ENCODE measurements around the gene FAXC.
A peak's percentile ranks its signal among the peaks of the same experiment; 100 is the strongest.

The FAXC gene

GRCh38 chr6:99349171-99350141 is at the start of gene FAXC:
Gene FAXC (minus strand): TSS chr6:99349674. CDS start chr6:99349372, 302 bp downstream.
- no peak for DNase-seq (ENCODE audit: low spot score)

- DNase-seq (ENCODE audit: low spot score), result no peak
Observed at GRCh38 chr6:99397287-99397686, 47.8 kb upstream of the FAXC start.

DNA sequence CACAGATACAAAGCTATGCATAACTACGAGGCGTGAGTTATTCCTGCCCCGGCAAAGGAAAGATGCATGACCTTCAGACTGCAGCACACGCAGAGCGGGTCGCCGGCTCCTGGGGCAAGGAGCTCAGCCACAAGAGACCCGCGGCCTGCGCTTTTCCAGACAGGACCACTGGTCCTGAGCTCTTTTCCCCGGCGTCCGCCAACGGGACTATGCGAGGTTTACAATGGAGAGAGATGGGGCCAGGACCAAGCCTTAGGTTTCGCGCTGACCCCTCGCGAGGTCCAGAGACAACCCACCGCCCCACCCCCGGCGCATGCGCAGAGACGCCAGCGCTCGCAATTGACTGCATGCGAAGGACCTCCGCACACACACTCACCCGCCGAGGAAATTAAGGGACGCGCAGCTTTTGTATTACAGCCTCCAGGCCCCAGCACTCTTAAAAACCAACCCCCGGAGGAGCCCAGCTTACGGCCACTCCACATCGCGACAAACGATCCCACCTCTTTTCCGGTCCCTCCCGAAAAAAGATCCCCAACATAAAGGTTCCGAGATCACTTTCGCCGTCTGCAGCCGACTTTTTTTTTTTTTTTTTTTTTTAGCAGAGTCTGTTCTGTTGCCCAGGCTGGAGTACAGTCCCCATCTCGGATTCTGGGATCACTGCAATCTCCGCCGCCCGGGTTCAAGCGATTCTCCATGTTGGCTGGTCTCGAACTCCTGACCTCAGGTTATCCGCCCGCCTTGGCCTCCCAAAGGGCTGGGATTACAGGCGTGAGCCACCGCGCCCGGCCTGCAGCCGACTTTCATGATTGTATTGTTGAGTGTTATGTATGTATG is 44.4 kb upstream of the FAXC start, which contains the start of gene COQ3:
Gene COQ3 (minus strand): TSS at position 498 of the 834 bp plus-strand sequence. CDS start 16 bp downstream, at position 482.
- DNase-seq (ENCODE audit: low spot score), result peak; percentile 74

DNA sequence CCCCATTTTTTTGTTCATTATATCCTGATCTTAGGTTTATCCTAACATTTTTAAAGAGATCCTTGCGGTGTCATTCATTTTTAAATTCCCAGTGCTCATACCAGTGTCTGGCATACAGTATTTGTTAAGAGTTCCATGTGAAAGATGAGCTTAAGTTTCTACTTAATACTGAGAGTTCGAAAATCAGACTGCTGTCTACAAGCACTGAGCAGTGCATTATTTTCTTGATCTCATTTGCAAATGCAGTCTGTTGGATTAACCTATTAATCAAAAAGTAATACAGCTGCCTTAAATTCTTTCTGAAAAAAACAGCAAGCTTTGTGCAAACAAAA is 43.9 kb upstream of the FAXC start:
- DNase-seq (ENCODE audit: low spot score), result no peak

DNA sequence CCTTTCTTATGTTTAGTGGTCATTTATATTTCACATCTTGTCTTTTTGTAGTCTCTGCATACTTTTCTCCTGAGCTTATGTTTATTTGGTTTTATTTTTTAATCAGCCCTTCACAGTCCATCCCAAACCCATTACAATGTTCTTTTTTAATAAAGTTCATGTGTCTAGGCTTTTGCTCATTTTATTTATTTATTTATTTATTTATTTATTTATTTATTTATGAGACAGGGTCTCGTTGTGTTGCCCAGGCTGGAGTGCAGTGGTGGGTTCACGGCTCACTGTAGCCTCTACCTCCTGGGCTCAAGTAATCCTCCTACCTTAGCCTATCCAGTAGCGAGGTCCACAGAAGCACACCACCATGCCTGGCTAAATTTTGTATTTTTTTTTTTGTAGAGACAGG is 41.4 kb upstream of the FAXC start:
- DNase-seq (ENCODE audit: low spot score), result no peak

- no peak for DNase-seq (ENCODE audit: low spot score)
Observed at GRCh38 chr6:99384507-99384906, 35.0 kb upstream of the FAXC start.

GRCh38 chr6:99378636-99379035 is 29.2 kb upstream of the FAXC start:
- DNase-seq (ENCODE audit: low spot score), result no peak

- DNase-seq (ENCODE audit: low spot score), result no peak
Observed at GRCh38 chr6:99369533-99369932, 20.1 kb upstream of the FAXC start.

- DNase-seq (ENCODE audit: low spot score), result no peak
Observed at GRCh38 chr6:99366852-99367251, 17.4 kb upstream of the FAXC start.

GRCh38 chr6:99364026-99364425 is 14.6 kb upstream of the FAXC start:
- no peak for DNase-seq (ENCODE audit: low spot score)

- DNase-seq (ENCODE audit: low spot score), result no peak
Observed at GRCh38 chr6:99362678-99363268, 13.3 kb upstream of the FAXC start.

- no peak for DNase-seq (ENCODE audit: low spot score)
Observed at GRCh38 chr6:99359800-99360199, 10.3 kb upstream of the FAXC start.

DNA sequence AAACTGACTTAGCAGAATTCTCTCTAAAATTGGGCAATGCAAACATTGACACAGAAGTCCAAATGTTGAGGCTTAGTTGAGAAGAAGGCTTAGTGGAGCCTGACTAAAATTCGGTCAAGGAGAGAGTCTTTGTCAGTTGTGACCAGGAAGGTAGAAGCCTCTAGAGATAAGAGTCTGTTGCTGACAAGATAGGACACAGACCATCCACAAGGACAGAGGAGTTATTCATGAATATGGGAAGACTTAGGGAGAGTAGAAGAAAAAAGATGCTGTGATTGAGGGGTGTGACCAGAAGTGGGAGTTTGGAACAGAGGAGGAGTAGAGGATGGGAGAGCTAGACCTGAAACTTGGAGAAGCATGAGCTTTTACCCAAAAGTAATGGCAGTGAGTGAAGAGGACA is 7.2 kb upstream of the FAXC start:
- no peak for DNase-seq (ENCODE audit: low spot score)

DNA sequence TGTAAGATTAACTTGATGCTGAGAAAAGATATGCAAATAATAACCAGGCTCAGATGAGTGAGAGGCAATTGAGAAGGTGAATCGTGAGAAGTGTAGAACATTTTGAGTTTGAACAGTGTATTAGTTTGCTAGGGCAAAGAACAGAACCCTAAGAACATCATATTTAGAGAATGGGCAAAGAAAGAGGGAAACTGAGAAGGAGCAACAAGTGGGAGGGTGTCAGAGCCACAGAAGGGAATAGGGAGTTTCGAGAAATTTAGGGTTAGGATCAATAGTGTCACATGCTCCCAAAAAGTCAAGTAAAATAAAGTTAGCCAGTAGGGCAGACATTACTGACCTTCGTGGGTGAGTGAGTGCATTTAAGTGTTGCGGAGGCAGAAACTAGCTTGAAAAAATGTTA is 5.5 kb upstream of the FAXC start:
- no peak for DNase-seq (ENCODE audit: low spot score)

DNA sequence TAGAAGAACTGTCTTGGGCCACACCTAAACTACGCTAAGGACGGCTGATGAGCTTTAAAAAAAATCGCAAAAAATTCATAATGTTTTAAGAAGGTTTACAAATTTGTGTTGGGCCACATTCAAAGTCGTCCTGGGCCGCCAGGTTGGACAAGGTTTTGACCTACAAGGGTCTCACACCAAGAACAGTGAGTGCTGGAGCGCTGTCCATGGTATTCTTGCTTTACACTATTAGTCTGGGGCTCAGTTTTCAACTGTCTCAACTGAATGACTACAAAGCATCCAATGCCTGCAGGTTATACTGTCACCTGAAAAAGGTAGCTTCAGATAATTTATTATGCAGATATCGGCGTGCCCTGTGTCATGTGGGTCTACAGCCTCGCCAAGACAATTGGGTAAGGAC is 3.7 kb upstream of the FAXC start:
- no peak for DNase-seq (ENCODE audit: low spot score)

DNA sequence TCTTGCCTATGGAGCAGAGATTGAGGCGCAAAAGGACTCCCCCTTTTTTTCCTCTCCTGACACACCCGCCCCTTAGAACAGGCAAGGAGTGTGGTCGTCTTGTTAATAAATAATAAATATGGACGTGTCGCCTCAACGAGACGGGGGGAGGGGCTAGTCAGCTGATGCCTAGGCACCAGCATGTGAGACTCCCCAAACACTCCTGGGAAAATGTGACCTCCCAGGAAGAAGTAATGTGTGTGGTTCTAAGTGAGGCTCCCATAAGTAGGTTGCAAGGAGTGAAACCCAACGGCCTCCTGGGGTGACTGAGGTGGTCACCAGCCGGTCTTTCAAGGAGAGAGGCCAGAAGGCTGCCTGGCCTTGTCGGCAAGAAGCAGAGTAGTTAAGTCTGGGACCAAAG is 1.1 kb upstream of the FAXC start:
- no peak for DNase-seq (ENCODE audit: low spot score)

DNA sequence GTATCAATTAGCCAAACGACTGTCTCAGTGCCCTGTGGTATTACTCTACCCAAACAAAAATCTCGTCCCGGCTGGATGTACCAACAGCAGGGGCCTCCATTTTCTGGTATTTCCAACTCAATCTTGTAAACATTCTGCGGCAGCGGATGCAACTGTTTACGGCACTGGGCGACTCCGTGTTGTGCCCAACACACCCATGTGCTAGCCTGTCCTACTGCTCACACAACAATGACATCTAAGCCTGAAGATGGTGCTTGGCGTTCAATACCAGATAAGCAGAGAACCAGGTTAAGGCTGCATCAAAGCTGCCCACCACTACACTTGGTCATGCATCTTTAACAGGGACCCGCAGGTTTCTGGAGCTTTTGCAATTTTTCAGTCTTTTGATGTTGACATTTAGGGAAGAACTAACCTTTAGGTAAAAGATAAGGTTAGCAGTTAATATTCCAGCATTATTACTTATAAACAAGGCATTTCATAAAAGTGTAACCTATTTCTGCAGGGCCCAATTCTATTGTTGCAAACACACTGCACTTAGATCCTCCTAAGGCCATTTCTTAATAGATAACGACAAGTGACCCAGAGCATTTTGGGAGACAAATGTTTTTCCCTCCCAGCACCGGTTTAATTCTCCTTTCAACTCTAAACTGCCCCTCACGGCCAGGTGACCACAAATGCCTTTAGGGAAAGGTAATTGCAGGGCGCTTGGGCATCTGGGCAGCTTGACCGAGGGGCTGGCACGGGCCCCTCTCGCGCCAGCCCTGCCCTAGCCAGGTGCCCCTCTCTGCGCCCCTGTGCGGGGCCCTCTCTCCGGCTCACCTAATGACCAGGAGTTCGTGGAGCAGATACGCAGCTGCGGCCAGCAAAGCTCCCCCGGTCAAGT is 945 bp downstream of the FAXC start:
- no peak for DNase-seq (ENCODE audit: low spot score)

- no peak for DNase-seq (ENCODE audit: low spot score)
Observed at GRCh38 chr6:99347804-99348203, 1.7 kb downstream of the FAXC start.

DNA sequence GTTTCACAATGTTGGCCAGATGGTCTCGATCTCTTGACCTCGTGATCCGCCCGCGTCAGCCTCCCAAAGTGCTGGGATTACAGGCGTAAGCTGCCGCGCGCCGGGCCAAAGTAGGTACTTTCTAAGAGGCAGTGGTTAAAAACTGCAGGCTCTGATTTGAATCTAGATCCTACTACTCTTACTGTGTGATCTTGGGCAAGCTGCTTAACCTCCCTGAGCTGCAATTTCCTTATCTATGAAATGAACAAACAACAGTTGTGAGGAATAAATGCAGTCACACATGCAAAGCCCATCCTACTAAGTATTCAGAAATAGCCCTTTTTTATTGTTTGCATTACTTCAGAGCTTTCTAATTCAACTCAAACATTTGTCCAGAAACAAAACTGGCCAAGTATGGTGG is 2.9 kb downstream of the FAXC start:
- no peak for DNase-seq (ENCODE audit: low spot score)

DNA sequence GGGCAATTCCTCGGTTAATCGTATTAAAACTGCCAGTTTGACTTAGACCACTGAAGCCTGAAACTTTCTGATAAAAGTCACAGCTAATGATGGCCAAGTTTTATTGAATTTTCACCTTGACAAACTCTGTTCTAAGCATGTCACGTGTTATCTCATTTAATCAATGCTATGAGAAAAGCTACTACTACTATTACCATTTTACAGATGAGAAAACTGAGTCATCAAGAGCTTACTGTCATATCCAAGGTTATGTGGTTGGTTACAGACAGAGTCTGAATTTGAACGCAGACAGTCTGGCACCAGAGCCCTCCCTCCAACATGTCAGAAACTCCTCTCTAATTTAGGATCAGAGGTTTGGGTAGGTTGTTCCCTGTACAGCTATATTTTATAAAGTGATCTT is 4.3 kb downstream of the FAXC start:
- no peak for DNase-seq (ENCODE audit: low spot score)

DNA sequence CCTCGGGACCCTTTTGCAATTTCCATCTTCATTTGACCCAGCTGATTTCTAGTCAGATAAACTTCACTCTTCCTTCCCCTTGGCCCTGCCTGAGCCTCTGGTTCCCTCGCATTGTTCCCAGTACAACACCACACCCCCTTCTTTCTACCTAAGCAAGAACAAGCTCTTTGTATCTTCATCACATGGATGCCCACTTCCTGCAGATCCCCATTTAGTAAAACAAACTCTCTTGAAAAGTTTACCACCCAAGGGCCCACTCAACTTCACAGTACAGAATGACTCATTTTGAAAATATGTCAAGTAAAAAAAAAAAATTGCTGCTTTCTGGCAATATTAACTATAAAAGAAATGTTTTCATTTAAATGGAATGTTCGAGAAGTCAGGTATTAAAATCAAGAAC is 5.2 kb downstream of the FAXC start:
- DNase-seq (ENCODE audit: low spot score), result no peak
